Sigmoid colon (tissue), 4 donors: ENCODE measurements around the gene ZFHX2.

Experiments
- CTCF ChIP-seq, 4 experiments: fragments of 450-650 bp in 3 of 4; fragments of 200-600 bp in 1 of 4; IDR thresholded peaks; one replicate each; pipeline ENCODE4 v1.5.1; 2016 to 2019; ENCODE audit warnings: antibody characterized with exemption in 4 of 4, mild to moderate bottlenecking in 3 of 4, moderate library complexity in 2 of 4
- POLR2A ChIP-seq, 2 donors: fragments of 450-650 bp; IDR thresholded peaks; one replicate each; pipeline ENCODE4 v1.6.1; 2016; ENCODE audit warnings: antibody characterized with exemption in 2 of 2, mild to moderate bottlenecking in 2 of 2, moderate library complexity in 2 of 2
- POLR2AphosphoS5 ChIP-seq, 4 donors: sonication (generic); formaldehyde crosslinking; IDR thresholded peaks; one replicate each; pipeline ENCODE4 v1.6.1; 2017; ENCODE audit warnings: antibody characterized with exemption in 4 of 4

GRCh38 chr14:23513818-23514643 is 37.5 kb downstream of the ZFHX2 start:
- no peak for TF ChIP-seq POLR2A (IDR thresholded peaks at IDR 0.05)
- no peak for TF ChIP-seq CTCF (IDR thresholded peaks at IDR 0.05)
- TF ChIP-seq POLR2AphosphoS5 (IDR thresholded peaks at IDR 0.05), result peak in 2 of 4 donors; percentile 52 to 53
